Posterior cingulate gyrus (tissue), 11 donors: ENCODE data around the gene TOPORS.
A peak's percentile ranks its signal among the peaks of the same experiment; 100 is the strongest.
"Not testable (repeated sequence)": the region's sequence is repeated elsewhere in the genome, so short reads cannot be mapped to it uniquely, and the experiment has no call there.

ENCODE experiments used
- DNase-seq, 10 donors: peaks; one replicate each; pipeline versions ENCODE4 v3.0.0 to v3.0.0-alpha.2; 2020 to 2021; ENCODE audit warnings: mixed read lengths in 3 of 10
- intact Hi-C: fragments of 100-400 bp; cut with DNase I; formaldehyde crosslinking; loops from one replicate; pipeline ENCODE4 v1.15.1; 2023

Gene TOPORS

DNA sequence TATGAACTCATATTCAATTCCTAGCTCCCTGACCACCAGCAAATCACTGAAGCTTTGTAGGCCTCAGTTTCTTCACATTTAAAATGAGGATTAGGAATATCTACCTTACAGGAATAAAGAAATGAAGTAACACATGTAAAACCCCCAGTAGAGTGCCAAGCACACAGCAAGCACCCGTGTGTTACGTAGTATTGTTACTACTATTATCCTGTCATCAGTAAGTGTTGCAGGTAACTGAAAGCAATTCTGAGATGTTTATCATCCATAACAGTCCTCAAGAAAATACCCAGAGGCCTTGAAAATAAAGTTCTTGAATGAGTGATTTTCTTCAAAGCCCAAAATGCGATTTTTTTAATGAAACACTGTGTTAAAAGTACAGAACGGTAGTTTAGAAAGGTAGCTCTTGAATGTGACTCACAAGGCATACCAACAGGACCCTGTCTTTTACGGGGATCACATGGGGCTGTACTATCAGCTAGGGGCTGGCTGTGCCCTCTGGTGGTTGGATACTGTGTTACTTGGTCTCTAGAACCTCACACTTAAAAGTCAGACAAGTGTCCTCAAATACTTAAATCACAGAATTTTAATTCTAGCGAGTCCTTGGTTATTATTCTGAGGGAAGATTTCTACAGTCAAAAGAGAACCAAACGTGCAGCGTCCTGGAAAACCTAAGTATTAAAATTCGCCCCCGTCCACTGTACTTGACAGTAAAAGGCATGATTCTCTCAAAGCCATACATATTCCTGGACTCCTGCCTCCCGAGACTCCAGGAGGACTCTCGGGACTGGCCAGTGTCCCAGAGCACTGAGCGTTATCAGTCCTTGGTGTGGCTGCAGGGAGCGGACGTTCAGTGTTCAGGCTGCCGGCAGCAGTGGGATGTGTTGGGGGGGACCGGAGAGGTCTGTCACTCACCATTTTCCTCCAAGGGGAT, 19.8 kb upstream of the TOPORS start:
- intact Hi-C loops: loop anchor here (1.0 kb wide), 1 partner anchor 20 kb away; the partner anchor contains the start of genes SMIM27 and TOPORS
- DNase-seq: peak in 8 of 10 donors; percentile 43 to 89 (median 66)

DNA sequence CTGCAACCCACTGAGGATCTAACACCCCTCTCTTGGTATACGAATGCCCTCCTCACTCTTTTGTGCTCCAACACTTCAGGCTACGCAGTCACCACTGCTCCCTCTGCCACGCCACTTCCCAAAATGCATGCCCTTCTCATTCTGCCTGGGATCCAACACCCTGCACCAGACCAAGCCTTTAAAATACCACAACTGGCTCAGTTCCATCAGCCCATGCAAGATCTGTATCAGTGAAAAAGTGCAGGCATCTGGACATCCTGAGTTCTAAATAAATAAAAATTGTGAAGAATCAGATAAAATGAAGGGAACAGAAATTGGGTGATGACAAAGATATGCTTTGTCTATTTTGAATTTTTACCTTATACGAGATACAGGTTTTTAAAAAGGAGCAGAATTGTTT, 17.9 kb upstream of the TOPORS start:
- no peak for DNase-seq
- intact Hi-C loops: no loop called here

DNA sequence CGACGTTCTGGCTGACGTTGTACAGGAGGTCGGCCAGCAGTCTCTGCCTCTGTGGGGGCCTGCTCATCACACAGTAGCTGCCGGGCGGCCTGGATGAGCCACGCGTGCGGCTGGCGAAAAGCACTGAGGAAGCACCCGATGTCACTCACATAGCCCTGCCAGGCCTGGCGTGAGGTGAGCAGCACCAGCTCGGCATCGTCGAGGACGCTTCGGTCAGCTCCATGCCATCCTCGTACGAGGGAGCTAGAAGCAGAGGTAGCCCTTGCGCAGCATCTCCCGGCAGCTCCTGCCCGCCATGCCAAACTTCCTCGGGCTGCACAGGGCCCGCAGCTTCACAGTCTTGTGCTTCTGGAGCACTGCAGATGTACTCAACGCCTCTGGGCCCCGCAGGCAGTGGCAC, 14.4 kb upstream of the TOPORS start:
- intact Hi-C loops: no loop called here

GRCh38 chr9:32565967-32566366, 13.6 kb upstream of the TOPORS start:
- DNase-seq: no peak
- intact Hi-C loops: no loop called here

More for the DNA sequence above, 14.4 kb upstream of the TOPORS start:
- DNase-seq: peak in 1 of 10 donors; percentile 74

GRCh38 chr9:32558408-32558934, 6.1 kb upstream of the TOPORS start:
- intact Hi-C loops: loop anchor here (10.0 kb wide), 1 partner anchor 174 kb away; the partner anchor contains the start of gene ACO1
- no peak for DNase-seq

- DNase-seq: no peak
- intact Hi-C loops: loop anchor here (10.0 kb wide), 1 partner anchor 170 kb away; the partner anchor contains the start of gene ACO1
Measured at GRCh38 chr9:32554591-32554990, 2.2 kb upstream of the TOPORS start.

- intact Hi-C loops: loop anchor here (10.0 kb wide), 1 partner anchor 169 kb away; the partner anchor contains the start of gene ACO1
- DNase-seq: no peak
Measured at GRCh38 chr9:32554107-32554506, 1.7 kb upstream of the TOPORS start.

DNA sequence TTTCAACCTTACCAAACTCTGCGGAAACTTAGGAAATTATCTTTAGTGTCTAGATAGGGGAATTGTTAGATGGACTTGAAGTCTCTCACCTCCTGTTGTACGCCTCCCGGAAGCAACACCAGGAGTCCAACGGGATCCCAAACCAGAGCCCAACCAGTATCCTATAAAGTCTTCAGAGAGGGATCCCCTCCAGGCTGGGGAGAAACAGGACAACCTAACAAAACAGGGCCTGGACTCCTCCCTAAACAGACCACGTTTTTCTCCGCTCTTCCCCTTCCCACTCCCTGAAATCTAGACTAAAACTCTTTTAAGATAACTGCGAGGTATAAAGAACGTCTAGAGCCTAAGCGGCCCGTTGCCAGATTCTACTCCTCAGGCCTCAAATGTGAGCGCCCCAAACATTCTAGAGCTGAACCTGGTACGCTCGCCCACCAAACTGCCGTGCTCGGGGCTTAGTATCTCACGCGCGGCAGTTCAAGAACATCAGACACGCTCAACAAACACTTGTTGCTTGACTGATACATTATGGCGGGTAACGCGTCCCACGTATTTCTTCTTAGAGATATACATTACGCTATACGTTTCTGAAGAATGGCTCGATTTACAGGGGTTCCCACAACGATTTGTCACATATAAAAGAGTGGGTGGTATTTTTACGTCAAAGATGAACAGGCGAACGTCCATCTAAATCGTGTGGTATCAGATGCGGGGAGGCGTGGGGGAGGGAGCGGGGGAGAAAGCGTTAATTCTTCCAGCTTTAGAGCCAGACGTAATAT, 922 bp downstream of the TOPORS start:
- intact Hi-C loops: loop anchor here (1.0 to 10.0 kb wide), 3 partner anchors 21 to 167 kb away; partner anchors contain the start of genes ACO1 and RIGI
- peak in 3 of 10 donors; percentile 32 to 66 (median 37) for DNase-seq

DNA sequence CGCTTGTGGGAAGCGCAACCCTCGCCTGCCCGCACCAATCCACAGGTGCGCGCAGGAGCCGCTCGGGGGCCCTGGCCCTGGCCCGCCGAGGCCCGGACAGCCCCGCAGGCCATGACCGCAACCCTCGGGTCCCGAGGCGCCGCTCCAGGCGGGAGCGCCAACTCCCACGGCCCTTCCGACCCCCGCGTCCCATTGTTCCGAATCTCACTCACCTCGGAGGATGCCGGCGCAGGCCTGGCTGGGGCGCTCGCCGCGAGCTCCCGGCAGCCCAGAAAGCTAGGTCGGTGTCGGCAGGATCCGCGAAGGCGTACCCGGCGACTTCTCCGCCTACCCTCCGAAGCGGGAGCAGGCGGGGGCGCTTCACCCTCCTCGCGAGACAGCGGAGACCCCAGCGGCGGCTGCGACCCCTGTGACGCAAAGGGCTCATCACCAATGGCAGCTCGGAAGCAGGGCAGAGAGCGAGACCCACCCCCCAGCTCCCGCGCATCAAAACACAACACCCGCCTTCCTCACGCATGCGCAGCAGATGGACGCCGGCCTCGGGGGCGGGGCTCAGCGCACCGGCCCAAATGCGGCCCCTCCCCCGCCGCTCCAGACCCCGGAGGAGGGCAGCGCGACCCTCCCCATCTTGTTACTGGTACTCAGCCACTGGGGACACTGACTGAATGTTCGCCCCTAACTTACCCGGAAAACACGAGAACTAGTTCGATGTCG, 1.7 kb downstream of the TOPORS start:
- intact Hi-C loops: loop anchor here (2.0 to 10.0 kb wide), 2 partner anchors 24 to 166 kb away; partner anchors contain the start of genes ACO1 and RIGI
- peak; percentile 91 to 99 (median 94) for DNase-seq

DNA sequence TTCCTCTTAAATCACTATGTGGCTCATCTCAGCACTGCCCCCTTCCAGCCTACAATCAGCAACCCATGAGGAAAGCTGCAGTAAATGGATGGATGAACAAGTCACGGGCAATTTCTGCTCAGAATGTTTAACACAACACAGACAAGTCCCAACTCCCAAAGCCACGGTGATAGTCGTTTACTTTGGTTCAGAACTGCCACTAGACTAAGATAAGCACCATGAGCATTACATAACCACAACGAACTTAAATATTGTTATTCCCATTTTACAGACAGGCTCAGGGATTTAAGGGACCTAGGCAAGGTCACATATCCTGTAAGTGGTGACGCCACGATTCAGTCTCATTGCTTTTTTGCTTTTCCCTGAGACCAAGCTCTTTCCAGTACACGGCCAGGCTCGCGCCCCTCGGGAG, 2.2 kb downstream of the TOPORS start:
- intact Hi-C loops: loop anchor here (2.0 to 10.0 kb wide), 2 partner anchors 23 to 165 kb away; partner anchors contain the start of genes ACO1 and RIGI

GRCh38 chr9:32548213-32548612, 4.2 kb downstream of the TOPORS start:
- DNase-seq: peak in 2 of 10 donors; percentile 66 to 76
- intact Hi-C loops: not testable (repeated sequence)

More for the DNA sequence above, 2.2 kb downstream of the TOPORS start:
- DNase-seq: peak in 1 of 10 donors; percentile 64

DNA sequence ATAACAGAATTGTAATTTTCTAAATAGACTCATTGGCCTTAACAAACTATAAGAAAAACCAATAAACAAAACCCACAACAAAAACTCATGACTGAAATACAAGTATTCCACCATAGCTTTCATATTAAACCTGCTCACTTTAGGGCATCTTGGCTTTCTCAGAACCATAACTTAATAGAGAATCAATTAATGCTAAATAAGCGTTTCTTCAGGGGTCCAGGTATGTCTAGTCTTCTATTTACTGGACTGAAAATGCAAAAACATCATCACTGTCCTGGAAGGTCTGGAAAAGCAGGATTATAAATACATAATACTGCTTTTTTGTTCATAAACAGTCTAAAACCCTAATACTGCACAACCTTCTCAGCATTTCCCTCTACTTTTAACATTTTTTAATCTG, 6.5 kb downstream of the TOPORS start:
- intact Hi-C loops: no loop called here
- DNase-seq: no peak

DNA sequence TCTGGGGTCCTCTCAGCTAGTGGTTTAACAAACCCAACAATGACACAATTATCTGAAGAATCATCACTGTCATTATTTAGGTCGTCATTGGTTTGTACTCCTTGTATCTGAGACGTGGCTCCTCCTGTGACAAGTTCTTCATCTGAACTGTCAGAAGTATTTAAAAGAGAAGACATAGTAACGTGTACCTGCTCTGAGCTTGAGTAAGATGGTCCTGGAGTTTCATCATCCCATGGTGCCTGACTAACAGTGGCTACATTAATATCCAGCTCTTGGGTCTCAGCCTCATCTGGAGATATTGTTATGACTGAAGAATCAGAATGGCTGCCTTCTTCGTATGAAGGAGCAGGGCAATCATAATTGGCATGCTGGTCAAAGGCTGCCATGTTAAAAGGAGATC, 9.3 kb downstream of the TOPORS start:
- no peak for DNase-seq
- intact Hi-C loops: no loop called here

DNA sequence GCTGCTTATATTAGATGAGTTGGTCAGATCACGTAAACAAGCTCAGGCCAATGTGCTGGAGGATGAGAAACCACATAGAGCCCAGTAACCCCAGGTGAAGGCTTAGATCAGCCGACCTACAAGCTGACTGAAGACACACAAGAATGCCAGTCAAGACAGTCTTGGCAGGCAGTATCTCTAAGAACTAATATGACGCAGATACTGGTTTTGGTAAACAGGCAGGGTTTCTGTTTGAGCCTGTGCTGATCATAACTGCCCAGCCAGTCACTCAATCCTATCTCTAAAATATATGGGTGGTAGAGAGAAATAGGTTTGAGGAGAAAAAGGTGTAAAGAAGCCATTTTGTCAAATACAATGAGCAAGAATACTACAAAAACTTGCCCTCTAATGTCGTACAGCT, 18.6 kb downstream of the TOPORS start:
- intact Hi-C loops: no loop called here
- DNase-seq: no peak

DNA sequence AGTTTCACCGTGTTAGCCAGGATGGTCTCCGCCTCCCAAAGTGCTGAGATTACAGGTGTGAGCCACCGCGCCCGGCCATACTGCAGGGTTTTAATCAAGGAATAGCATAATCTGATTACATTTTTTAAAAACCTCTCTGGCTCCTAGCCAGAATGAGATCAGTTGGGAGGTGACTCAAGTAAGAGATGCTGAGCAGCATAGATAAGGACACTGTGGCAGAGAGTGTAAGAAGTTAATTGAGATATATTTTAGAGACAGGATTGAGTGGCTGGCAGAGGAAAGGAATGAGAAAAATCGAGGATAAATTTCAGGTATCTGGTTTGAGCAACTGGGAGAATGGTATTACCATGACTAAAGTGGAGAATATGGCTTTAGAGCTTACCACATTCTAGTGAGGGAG, 19.1 kb downstream of the TOPORS start:
- intact Hi-C loops: no loop called here
- peak in 1 of 10 donors; percentile 60 for DNase-seq

DNA sequence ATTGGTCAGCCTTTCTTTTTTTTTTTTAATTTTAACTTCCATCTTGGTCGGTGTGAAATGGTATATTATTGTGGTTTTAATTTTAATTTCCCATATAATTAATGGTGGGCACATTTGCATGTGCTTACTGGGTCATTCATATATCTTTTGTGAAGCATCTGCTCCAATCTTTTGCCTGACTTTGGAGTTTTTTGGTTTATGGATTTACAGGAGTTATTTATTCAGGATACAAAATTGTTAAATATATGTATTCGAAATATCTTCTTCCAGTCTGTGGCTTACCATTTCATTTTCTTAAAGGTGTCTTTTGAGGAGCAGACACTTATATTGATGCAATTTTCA, 25.7 kb downstream of the TOPORS start:
- intact Hi-C loops: loop anchor here (2.0 kb wide), 2 partner anchors 24 to 148 kb away; no protein-coding TSS in a partner anchor
- DNase-seq: no peak

DNA sequence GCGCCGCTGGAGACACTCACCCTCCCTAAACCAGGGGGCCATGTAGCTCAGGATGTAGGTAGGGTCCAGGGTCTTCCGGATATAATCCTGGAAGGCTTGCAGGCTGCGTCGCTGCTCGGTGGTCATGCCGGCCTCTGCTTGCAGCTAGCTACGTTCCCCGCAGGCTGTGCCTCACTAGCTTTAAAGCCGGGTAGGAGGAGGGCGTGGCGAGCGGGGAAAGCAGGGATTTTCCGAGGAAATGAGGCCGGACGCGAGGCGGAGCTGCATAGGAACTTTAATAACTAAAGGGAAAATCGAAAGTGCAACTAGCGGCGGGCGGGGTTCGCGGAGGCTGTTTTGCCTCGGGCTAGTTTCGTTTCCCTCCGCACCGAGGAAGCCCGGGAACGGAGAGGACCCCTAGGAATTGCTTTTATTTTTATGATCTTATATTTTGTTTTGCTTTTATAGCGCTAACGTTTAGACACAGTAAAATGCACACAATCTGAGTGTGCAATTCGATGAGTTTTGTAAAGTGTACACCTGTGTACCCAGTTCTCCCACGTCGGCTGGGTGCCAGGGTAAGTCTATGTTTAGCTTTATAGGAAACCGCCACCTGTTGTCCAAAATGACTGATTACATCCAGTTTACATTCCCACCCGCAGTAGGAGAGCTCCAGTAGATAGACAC, 26.2 kb downstream of the TOPORS start, which contains the start of gene RIGI:
TSS of gene RIGI (minus strand) at position 156 of the 666 bp plus-strand sequence. CDS start at position 126, 30 bp downstream.
- DNase-seq: peak; percentile 74 to 97 (median 86)
- intact Hi-C loops: loop anchor here (2.0 kb wide), 2 partner anchors 25 to 147 kb away; no protein-coding TSS in a partner anchor

DNA sequence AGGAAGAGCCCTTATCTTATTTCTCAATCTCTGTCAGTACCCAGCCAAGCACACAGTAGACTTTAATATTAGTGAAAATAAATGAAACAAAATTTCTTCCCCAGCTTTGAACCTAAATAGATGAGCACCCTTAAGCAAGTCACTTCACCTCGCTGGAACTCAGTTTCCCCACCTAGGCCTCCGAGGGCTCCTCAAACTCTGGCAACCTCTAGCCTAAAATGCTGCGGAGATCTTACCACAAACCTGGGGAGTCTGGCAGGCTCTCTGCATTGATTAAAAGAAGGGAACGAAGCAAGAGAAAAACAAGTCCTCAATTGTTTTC, 26.7 kb downstream of the TOPORS start:
- intact Hi-C loops: loop anchor here (2.0 kb wide), 2 partner anchors 25 to 147 kb away; no protein-coding TSS in a partner anchor
- DNase-seq: peak in 1 of 10 donors; percentile 17
